SK-N-SH treated with all-trans-retinoic acid at 6 μM for 48 hours (cell line): ENCODE data around the gene PLXND1.

Experiments
- ATAC-seq: fragments of 200-7000 bp; cut with Tn5 transposase; 3 replicates; pipeline ENCODE4 v1.9.1; 2020; ENCODE audit warnings: mild to moderate bottlenecking, moderate library complexity
- ARNTL ChIP-seq: fragments of 450-650 bp; formaldehyde crosslinking; IDR thresholded peaks from 2 replicates; pipeline ENCODE4 v1.5.0; 2020; ENCODE audit warnings: low read depth, mild to moderate bottlenecking, moderate library complexity, borderline replicate concordance
- BACH2 ChIP-seq: fragments of 250-450 bp; sonication (Bioruptor Pico); IDR thresholded peaks from 2 replicates; pipeline ENCODE4 v1.9.0; 2021; ENCODE audit warnings: mild to moderate bottlenecking, borderline replicate concordance
- CSDC2 ChIP-seq: fragments of 250-450 bp; sonication (Bioruptor Pico); IDR thresholded peaks from 2 replicates; pipeline ENCODE4 v1.5.0; 2020; ENCODE audit warnings: mild to moderate bottlenecking, moderate library complexity
- ESRRG ChIP-seq: fragments of 250-450 bp; sonication (Bioruptor Pico); IDR thresholded peaks from 2 replicates; pipeline ENCODE4 v1.6.1; 2021; ENCODE audit warnings: mild to moderate bottlenecking
- GLIS3 ChIP-seq: fragments of 250-450 bp; sonication (Bioruptor Pico); IDR thresholded peaks from 2 replicates; pipeline ENCODE4 v1.5.0; 2020; ENCODE audit warnings: mild to moderate bottlenecking, moderate library complexity
- ISL1 ChIP-seq: fragments of 250-450 bp; sonication (Bioruptor Pico); IDR thresholded peaks from 2 replicates; pipeline ENCODE4 v2.1.2; 2022; ENCODE audit warnings: mild to moderate bottlenecking, moderate library complexity
- PPARA ChIP-seq: fragments of 250-450 bp; sonication (Bioruptor Pico); IDR thresholded peaks from 2 replicates; pipeline ENCODE4 v1.5.0; 2020; ENCODE audit warnings: mild to moderate bottlenecking, borderline replicate concordance
- RARB ChIP-seq: fragments of 250-450 bp; sonication (Bioruptor Pico); IDR thresholded peaks from 2 replicates; pipeline ENCODE4 v1.8.0; 2021; ENCODE audit warnings: mild to moderate bottlenecking, moderate library complexity
- SNAI2 ChIP-seq: fragments of 250-450 bp; sonication (Bioruptor Pico); IDR thresholded peaks from 2 replicates; pipeline ENCODE4 v1.5.0; 2020; ENCODE audit warnings: mild to moderate bottlenecking, moderate library complexity
- TCF4 ChIP-seq: fragments of 250-450 bp; sonication (Bioruptor Pico); IDR thresholded peaks from 2 replicates; pipeline ENCODE4 v1.8.0; 2021; ENCODE audit warnings: mild to moderate bottlenecking, moderate library complexity, borderline replicate concordance
- TOX ChIP-seq: fragments of 250-450 bp; sonication (Bioruptor Pico); IDR thresholded peaks from 2 replicates; pipeline ENCODE4 v1.8.0; 2021; ENCODE audit warnings: mild to moderate bottlenecking, moderate library complexity, borderline replicate concordance
- TSHZ2 ChIP-seq: fragments of 250-450 bp; sonication (Bioruptor Pico); IDR thresholded peaks from 2 replicates; pipeline ENCODE4 v1.5.0; 2020; ENCODE audit warnings: mild to moderate bottlenecking, moderate library complexity
- ZC3H10 ChIP-seq: fragments of 250-450 bp; sonication (Bioruptor Pico); IDR thresholded peaks from 2 replicates; pipeline ENCODE4 v1.5.1; 2021; ENCODE audit warnings: mild to moderate bottlenecking, moderate library complexity
- ZFP3 ChIP-seq: fragments of 250-450 bp; sonication (Bioruptor Pico); IDR thresholded peaks from 2 replicates; pipeline ENCODE4 v1.5.0; 2020; ENCODE audit warnings: mild to moderate bottlenecking, moderate library complexity
- ZFP30 ChIP-seq: fragments of 450-650 bp; formaldehyde crosslinking; IDR thresholded peaks from 2 replicates; pipeline ENCODE4 v1.5.0; 2022; ENCODE audit warnings: mild to moderate bottlenecking, moderate library complexity
- ZNF565 ChIP-seq: fragments of 450-650 bp; formaldehyde crosslinking; conservative IDR thresholded peaks from 2 replicates; pipeline ENCODE4 v1.5.0; 2020; ENCODE audit warnings: low read depth, mild to moderate bottlenecking, moderate library complexity
- ZNF70 ChIP-seq: fragments of 450-650 bp; formaldehyde crosslinking; IDR thresholded peaks from 2 replicates; pipeline ENCODE4 v1.5.0; 2020; ENCODE audit warnings: mild to moderate bottlenecking, moderate library complexity
- ZNF8 ChIP-seq: fragments of 450-650 bp; formaldehyde crosslinking; IDR thresholded peaks from 2 replicates; pipeline ENCODE4 v1.5.0; 2020; ENCODE audit warnings: mild to moderate bottlenecking, moderate library complexity
- TF ChIP-seq, protein P1 (sequence below): fragments of 250-450 bp; sonication (Bioruptor Pico); IDR thresholded peaks from 2 replicates; pipeline ENCODE4 v1.5.1; 2021; ENCODE audit warnings: mild to moderate bottlenecking, moderate library complexity

The PLXND1 gene

GRCh38 chr3:129567176-129567705 lies 39.2 kb downstream of the PLXND1 start:
- peak; percentile 75 for ATAC-seq
- TF ChIP-seq ZFP3 (CRISPR knock-in tag) (peak; percentile 80; the same call in 1 of the 2 replicates), TCF4 (CRISPR knock-in tag) (peak; percentile 82), BACH2 (no peak), ZC3H10 (no peak), ARNTL (CRISPR knock-in tag) (no peak), ESRRG (CRISPR knock-in tag) (no peak), ZNF565 (CRISPR knock-in tag) (no peak)

DNA sequence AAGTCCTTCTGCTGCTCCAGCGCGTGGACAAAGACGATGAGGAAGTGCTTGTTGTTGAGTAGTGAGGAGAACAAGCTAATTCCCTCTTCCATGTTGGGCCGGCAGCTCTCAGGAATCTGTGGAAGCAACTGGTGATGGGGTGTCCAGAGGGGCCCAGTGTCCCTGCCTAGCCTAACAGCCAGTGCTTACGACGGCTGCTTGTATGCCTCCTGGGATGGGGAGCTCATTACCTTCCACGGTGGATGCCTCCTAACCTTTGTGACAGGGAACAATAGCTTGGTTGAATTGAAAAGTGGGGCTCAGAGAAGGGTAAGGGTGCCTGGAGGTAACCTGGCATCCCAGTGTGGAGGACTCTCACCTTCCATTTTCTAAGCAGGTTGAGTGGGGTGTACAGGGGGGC lies 40.6 kb downstream of the PLXND1 start:
- TF ChIP-seq ZNF565 (CRISPR knock-in tag): no peak
- no peak for TF ChIP-seq GLIS3 (CRISPR knock-in tag)
- no peak for TF ChIP-seq ISL1
- no peak for TF ChIP-seq TOX (CRISPR knock-in tag)
- TF ChIP-seq ZNF70 (CRISPR knock-in tag): no peak
- no peak for TF ChIP-seq BACH2
- TF ChIP-seq TSHZ2 (CRISPR knock-in tag): no peak
- TF ChIP-seq RARB (CRISPR knock-in tag): no peak
- no peak for TF ChIP-seq ARNTL (CRISPR knock-in tag)
- no peak for TF ChIP-seq PPARA (CRISPR knock-in tag)
- no peak for TF ChIP-seq ZNF8
- no peak for TF ChIP-seq ZFP3 (CRISPR knock-in tag)
- no peak for TF ChIP-seq TCF4 (CRISPR knock-in tag)

GRCh38 chr3:129564981-129565644 lies 41.4 kb downstream of the PLXND1 start:
- no peak for ATAC-seq
- TF ChIP-seq ISL1 (no peak), ZNF8 (no peak), ZFP30 (no peak), ZNF565 (CRISPR knock-in tag) (no peak), RARB (CRISPR knock-in tag) (no peak), PPARA (CRISPR knock-in tag) (no peak), ZNF70 (CRISPR knock-in tag) (no peak), ESRRG (CRISPR knock-in tag) (no peak), TOX (CRISPR knock-in tag) (no peak), ARNTL (CRISPR knock-in tag) (no peak), GLIS3 (CRISPR knock-in tag) (no peak), TSHZ2 (CRISPR knock-in tag) (no peak), ZC3H10 (no peak), CSDC2 (CRISPR knock-in tag) (no peak), ZFP3 (CRISPR knock-in tag) (no peak), SNAI2 (no peak)
- TF ChIP-seq, protein P1, sequence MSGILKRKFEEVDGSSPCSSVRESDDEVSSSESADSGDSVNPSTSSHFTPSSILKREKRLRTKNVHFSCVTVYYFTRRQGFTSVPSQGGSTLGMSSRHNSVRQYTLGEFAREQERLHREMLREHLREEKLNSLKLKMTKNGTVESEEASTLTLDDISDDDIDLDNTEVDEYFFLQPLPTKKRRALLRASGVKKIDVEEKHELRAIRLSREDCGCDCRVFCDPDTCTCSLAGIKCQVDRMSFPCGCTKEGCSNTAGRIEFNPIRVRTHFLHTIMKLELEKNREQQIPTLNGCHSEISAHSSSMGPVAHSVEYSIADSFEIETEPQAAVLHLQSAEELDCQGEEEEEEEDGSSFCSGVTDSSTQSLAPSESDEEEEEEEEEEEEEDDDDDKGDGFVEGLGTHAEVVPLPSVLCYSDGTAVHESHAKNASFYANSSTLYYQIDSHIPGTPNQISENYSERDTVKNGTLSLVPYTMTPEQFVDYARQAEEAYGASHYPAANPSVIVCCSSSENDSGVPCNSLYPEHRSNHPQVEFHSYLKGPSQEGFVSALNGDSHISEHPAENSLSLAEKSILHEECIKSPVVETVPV (CRISPR knock-in tag): no peak
- TF ChIP-seq, all 23 proteins: peak for 0

More for the DNA sequence above, 40.6 kb downstream of the PLXND1 start:
- ATAC-seq: no peak
